Mucosa of descending colon (tissue), 3 donors: Measurements from ENCODE around the gene CRKL. TPM values are rescaled to one million over a fixed set of nuclear protein-coding genes. Genes with fewer than 3 reads are reported as not detected.
"Not testable (repeated sequence)": the region's sequence is repeated elsewhere in the genome, so short reads cannot be mapped to it uniquely, and the experiment has no call there.

Source experiments
- ATAC-seq: fragments of 200-7000 bp; cut with Tn5 transposase; one replicate; pipeline ENCODE4 v1.9.1; 2020; ENCODE audit warnings: mild to moderate bottlenecking, moderate library complexity
- DNase-seq, 3 donors: peaks; one replicate each; pipeline ENCODE4 v3.0.0-alpha.2; 2020
- H3K36me3 ChIP-seq: fragments of 200-600 bp; one replicate; pipeline ENCODE4 v1.8.0; 2021; ENCODE audit warnings: low read depth, mild to moderate bottlenecking
- H3K4me1 ChIP-seq: fragments of 200-600 bp; one replicate; pipeline ENCODE4 v1.8.0; 2021; ENCODE audit warnings: low read depth, mild to moderate bottlenecking
- H3K4me3 ChIP-seq: fragments of 200-600 bp; one replicate; pipeline ENCODE4 v1.8.0; 2021; ENCODE audit warnings: mild to moderate bottlenecking
- H3K9me3 ChIP-seq: fragments of 200-600 bp; one replicate; pipeline ENCODE4 v1.8.0; 2021; ENCODE audit warnings: mild to moderate bottlenecking
- intact Hi-C, 2 donors: fragments of 100-400 bp; cut with DNase I in 1 of 2; cut with micrococcal nuclease in 1 of 2; formaldehyde crosslinking; loops; one replicate each; pipeline versions ENCODE4 v1.11.0 to v1.11.1; 2022; cut with DNase I, micrococcal nuclease
- total RNA-seq, 3 donors: library from RNA; stranded (reverse); fragmentation: NEBNext Ultra II Directional in 2 of 3; extraction: Animal tissue kit (Norgen Biotek cat#: 25700) in 2 of 3; gene quantifications; one replicate each; pipeline versions ENCODE4 v1.2.1 to v1.2.4, GENCODE V29; 2021 to 2023
- TF ChIP-seq, protein P1 (sequence below): fragments of 200-600 bp; IDR thresholded peaks from one replicate; pipeline ENCODE4 v1.8.0; 2022; ENCODE audit warnings: antibody characterized with exemption, mild to moderate bottlenecking
- donor health status: DM: no; HTN: no; CAD: no; lungs with moderate emphysema.
- donor health status: DM: no; HTN: no; CAD: no.
- donor health status: DM: no; HTN: yes; CAD: no.

CRKL gene
- total RNA-seq, 3 donors from 2014 or later: 48.7 to 63.4 (median 55.3) TPM

DNA sequence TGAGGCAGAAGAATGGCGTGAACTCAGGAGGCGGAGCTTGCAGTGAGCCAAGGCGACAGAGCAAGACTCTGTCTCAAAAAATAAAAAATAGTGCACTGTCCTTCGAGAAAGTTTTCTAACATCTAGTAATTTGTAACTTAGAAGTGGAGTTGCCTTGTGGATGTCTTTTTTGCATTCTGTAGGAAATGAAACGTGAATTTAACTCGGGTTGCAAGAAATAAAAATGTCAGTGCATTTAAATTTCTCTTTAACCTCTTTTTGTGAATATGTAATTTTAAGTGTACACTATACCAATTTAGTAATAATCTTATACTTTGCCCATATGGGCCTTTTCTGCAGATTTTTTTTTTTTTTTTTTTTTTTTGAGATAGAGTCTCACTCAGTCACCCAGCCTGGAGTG lies 26.2 kb upstream of the CRKL start:
- Histone ChIP-seq H3K36me3 (no peaks in the 10 kb centered on the region), H3K4me3 (no peak overlapping the region), H3K4me1 (peaks cover 6% of the 10 kb centered on the region), H3K9me3 (no peaks in the 10 kb centered on the region)
- ATAC-seq (no peak), DNase-seq (no peak)
- intact Hi-C loops: no loop called here
- TF ChIP-seq, protein P1, sequence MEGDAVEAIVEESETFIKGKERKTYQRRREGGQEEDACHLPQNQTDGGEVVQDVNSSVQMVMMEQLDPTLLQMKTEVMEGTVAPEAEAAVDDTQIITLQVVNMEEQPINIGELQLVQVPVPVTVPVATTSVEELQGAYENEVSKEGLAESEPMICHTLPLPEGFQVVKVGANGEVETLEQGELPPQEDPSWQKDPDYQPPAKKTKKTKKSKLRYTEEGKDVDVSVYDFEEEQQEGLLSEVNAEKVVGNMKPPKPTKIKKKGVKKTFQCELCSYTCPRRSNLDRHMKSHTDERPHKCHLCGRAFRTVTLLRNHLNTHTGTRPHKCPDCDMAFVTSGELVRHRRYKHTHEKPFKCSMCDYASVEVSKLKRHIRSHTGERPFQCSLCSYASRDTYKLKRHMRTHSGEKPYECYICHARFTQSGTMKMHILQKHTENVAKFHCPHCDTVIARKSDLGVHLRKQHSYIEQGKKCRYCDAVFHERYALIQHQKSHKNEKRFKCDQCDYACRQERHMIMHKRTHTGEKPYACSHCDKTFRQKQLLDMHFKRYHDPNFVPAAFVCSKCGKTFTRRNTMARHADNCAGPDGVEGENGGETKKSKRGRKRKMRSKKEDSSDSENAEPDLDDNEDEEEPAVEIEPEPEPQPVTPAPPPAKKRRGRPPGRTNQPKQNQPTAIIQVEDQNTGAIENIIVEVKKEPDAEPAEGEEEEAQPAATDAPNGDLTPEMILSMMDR: no peak

DNA sequence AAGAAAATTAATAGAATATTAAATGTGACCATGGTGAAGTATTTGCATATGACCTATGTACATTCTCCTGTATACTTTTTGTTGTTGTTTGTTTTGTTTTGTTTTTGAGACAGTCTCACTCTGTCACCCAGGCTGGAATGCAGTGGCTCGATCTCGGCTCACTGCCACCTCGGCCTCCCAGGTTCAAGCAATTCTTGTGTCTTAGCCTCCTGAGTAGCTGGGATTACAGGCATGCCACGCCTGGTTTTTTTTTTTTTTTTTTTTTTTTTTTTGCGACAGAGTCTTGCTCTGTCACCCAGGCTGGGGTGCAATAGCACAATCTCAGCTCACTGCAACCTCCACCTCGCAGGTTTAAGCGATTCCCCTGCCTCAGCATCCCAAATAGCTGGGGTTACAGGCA lies 19.5 kb upstream of the CRKL start:
- DNase-seq: peak in 1 of 3 donors; percentile 2
- ATAC-seq, H3K9me3 ChIP-seq, intact Hi-C loops, H3K4me3 ChIP-seq, H3K36me3 ChIP-seq, H3K4me1 ChIP-seq: not testable (repeated sequence)

DNA sequence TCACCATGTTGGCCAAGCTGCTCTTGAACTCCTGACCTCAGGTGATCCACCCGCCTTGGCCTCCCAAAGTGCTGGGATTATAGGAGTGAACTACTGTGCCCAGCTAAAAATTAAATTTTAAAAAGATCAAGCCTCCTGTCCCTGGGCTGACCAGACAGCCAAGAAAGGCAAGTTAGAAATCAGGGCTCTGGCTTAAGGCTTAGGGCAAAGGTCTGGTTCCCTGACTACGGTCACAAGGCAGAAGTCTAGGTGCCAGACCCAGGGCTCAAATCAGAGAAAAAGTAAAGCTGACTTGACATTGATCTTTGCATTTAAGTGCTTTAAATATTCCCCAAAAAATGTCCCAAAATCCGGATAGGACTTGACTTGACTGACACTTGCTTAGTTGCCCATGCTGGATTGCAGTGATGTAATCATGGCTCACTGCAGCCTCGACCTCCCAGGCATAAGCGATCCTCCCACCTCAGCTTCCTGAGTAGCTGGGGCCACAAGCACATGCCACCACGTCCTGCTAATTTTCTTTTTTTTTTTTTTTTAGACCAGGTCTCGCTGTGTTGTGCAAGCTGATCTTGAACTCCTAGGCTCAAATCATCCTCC lies 17.3 kb upstream of the CRKL start:
- H3K4me1 ChIP-seq: no peaks in the 10 kb centered on the region
- TF ChIP-seq, protein P1: no peak
- DNase-seq: peak in 1 of 3 donors; percentile 1
- no peaks in the 10 kb centered on the region for H3K9me3 ChIP-seq
- intact Hi-C loops: no loop called here
- no peak for ATAC-seq
- no peak overlapping the region for H3K4me3 ChIP-seq
- no peaks in the 10 kb centered on the region for H3K36me3 ChIP-seq

DNA sequence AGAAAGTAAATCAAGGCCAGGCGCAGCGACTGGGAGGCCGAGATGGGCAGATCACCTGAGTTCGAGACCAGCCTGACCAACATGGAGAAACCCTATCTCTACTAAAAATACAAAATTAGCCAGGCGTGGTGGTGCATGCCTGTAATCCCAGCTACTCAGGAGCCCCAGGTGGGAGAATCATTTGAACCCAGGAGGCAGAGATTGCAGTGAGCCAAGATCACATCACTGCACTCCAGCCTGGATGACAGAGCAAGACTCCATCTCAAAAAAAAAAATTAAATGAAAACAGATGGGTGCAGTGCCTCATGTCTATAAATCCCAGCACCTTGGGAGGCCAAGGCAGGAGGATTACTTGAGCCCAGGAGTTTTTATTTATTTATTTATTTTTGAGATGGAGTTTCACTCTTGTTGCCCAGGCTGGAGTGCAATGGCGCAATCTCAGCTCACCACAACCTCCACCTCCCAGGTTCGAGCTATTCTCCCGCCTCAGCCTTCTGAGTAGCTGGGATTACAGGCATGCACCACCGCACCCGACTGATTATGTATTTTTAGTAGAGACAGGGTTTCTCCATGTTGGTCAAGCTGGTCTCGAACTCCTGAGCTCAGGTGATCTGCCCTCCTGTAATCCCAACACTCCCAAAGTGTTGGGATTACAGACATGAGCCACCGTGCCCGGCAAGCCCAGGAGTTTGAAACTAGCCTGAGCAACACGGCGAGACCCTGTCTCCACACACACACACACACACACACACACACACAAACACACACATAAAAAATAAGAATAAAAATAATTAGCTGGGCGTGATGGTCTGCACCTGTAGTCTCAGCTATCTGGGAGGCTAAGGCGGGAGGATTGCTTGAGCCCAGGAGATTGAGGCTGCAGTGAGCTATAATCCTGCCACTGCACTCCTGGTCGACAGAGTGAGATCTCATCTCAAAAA lies 15.8 kb upstream of the CRKL start:
- ATAC-seq, H3K4me3 ChIP-seq, H3K36me3 ChIP-seq, H3K9me3 ChIP-seq, H3K4me1 ChIP-seq, DNase-seq, intact Hi-C loops: not testable (repeated sequence)

DNA sequence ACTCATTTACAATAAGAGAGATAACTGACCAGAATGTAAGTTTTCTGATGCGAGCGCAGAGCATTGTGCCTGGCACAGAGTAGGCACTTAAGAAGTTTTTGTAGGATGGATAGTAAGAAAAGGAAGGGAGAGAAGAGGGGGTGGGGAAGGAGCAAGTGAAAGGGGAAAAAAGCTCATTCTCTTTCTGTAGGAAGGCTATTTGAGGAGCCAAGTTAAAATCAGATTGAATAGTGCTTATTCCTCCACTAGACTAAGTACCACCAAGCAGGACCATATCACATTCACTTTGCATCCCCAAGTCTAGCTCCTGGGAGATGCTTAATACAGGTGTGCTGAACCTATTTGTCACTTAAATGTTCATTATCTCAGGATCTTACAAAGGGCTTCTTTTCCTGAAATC lies 14.1 kb upstream of the CRKL start:
- DNase-seq (no peak), ATAC-seq (no peak)
- intact Hi-C loops: no loop called here
- Histone ChIP-seq H3K9me3 (no peaks in the 10 kb centered on the region), H3K36me3 (no peaks in the 10 kb centered on the region), H3K4me1 (no peaks in the 10 kb centered on the region), H3K4me3 (no peak overlapping the region)
- TF ChIP-seq, protein P1: no peak

- DNase-seq: no peak
Observed at GRCh38 chr22:20904008-20904979, 12.9 kb upstream of the CRKL start.

More at GRCh38 chr22:20904008-20904979, 12.9 kb upstream of the CRKL start:
- TF ChIP-seq, protein P1: no peak
- H3K9me3 ChIP-seq: no peaks in the 10 kb centered on the region
- intact Hi-C loops: no loop called here
- ATAC-seq: peak; percentile 43
- no peaks in the 10 kb centered on the region for H3K4me1 ChIP-seq
- no peak overlapping the region for H3K4me3 ChIP-seq
- no peaks in the 10 kb centered on the region for H3K36me3 ChIP-seq
